Breast epithelium (tissue), 4 donors: ENCODE results near the gene CACNA2D4. TPM values are rescaled to one million over a fixed set of nuclear protein-coding genes. Genes with fewer than 3 reads are reported as not detected.

Experiments
- DNase-seq, 2 donors: peaks; one replicate each; pipeline ENCODE4 v3.0.0-alpha.2; 2019; ENCODE audit warnings: low spot score in 2 of 2
- H3K27ac ChIP-seq, 2 donors: fragments of 200-600 bp; sonication (generic) in 1 of 2; one replicate each; pipeline ENCODE4 v1.5.1; 2016 to 2019; ENCODE audit warnings: mild to moderate bottlenecking in 1 of 2
- H3K27me3 ChIP-seq, 2 donors: fragments of 200-600 bp; sonication (generic) in 1 of 2; one replicate each; pipeline versions ENCODE4 v1.5.1 to v1.6.0; 2017 to 2019; ENCODE audit warnings: control low read depth in 1 of 2, mild to moderate bottlenecking in 1 of 2
- H3K36me3 ChIP-seq: fragments of 200-600 bp; one replicate; pipeline ENCODE4 v1.5.1; 2019
- H3K4me1 ChIP-seq, 2 donors: fragments of 200-600 bp; sonication (generic); one replicate each; pipeline ENCODE4 v1.5.1; 2016 to 2019; ENCODE audit warnings: control low read depth in 1 of 2
- H3K4me3 ChIP-seq, 3 donors: fragments of 200-600 bp; sonication (generic); 1 replicate in 2 of 3; 2 replicates in 1 of 3; pipeline ENCODE4 v1.5.1; 2016 to 2019; ENCODE audit warnings: mild to moderate bottlenecking in 3 of 3, moderate library complexity in 2 of 3
- H3K9me3 ChIP-seq, 2 donors: fragments of 200-600 bp; sonication (generic) in 1 of 2; one replicate each; pipeline ENCODE4 v1.5.1; 2016 to 2019; ENCODE audit warnings: control low read depth in 1 of 2
- CTCF ChIP-seq, 3 donors: fragments of 450-650 bp; IDR thresholded peaks; one replicate each; pipeline ENCODE4 v1.5.1; 2016 to 2017; ENCODE audit warnings: antibody characterized with exemption in 3 of 3, mild to moderate bottlenecking in 3 of 3, moderate library complexity in 3 of 3
- POLR2A ChIP-seq: fragments of 450-650 bp; IDR thresholded peaks from one replicate; pipeline ENCODE4 v1.6.1; 2016; ENCODE audit warnings: antibody characterized with exemption, mild to moderate bottlenecking, moderate library complexity
- POLR2AphosphoS5 ChIP-seq, 3 donors: sonication (generic); formaldehyde crosslinking; IDR thresholded peaks; one replicate each; pipeline ENCODE4 v1.6.1; 2017; ENCODE audit warnings: antibody characterized with exemption in 3 of 3
- intact Hi-C: fragments of 100-400 bp; cut with DNase I; formaldehyde crosslinking; loops from one replicate; pipeline ENCODE4 v1.15.1; 2023; ENCODE audit warnings: low total_unique reads
- total RNA-seq, 3 donors: library from RNA; depleted of rRNA; stranded (reverse); fragments of >200 nt; gene quantifications; one replicate each; pipeline ENCODE4 v1.1.0, GENCODE V29; 2016

Gene CACNA2D4
- total RNA-seq, 3 donors from 2014 or later = 3.2 to 10.2 (median 3.3) TPM

- Histone ChIP-seq H3K4me1 (no peaks in the 10 kb centered on the region), H3K4me3 (no peak overlapping the region), H3K27me3 (no peaks in the 10 kb centered on the region), H3K9me3 (no peaks in the 10 kb centered on the region), H3K27ac (no peak overlapping the region), H3K36me3 (no peaks in the 10 kb centered on the region)
- TF ChIP-seq POLR2A (no peak), POLR2AphosphoS5 (IDR thresholded peaks at IDR 0.05) (no peak), CTCF (IDR thresholded peaks at IDR 0.05) (no peak)
- DNase-seq = no peak
- intact Hi-C loops = no loop called here
These were observed 43.9 kb upstream of the CACNA2D4 start for GRCh38 chr12:1962051-1963020.

- no peak for TF ChIP-seq POLR2A
- no peak for TF ChIP-seq POLR2AphosphoS5 (IDR thresholded peaks at IDR 0.05)
- TF ChIP-seq CTCF (IDR thresholded peaks at IDR 0.05) = no peak
- Histone ChIP-seq H3K9me3 (no peaks in the 10 kb centered on the region), H3K36me3 (no peaks in the 10 kb centered on the region), H3K27me3 (no peaks in the 10 kb centered on the region), H3K4me3 (no peak overlapping the region), H3K27ac (no peak overlapping the region), H3K4me1 (no peaks in the 10 kb centered on the region)
- intact Hi-C loops = no loop called here
- DNase-seq = no peak
These were observed 38.3 kb upstream of the CACNA2D4 start for GRCh38 chr12:1956716-1957115.

- TF ChIP-seq CTCF (IDR thresholded peaks at IDR 0.05) (no peak), POLR2AphosphoS5 (IDR thresholded peaks at IDR 0.05) (peak in 1 of 3 donors; percentile 29), POLR2A (no peak)
- Histone ChIP-seq H3K4me1 (no peaks in the 10 kb centered on the region), H3K9me3 (no peaks in the 10 kb centered on the region), H3K4me3 (no peak overlapping the region), H3K27me3 (no peaks in the 10 kb centered on the region), H3K27ac (peak overlapping the region; percentile 73 to 87), H3K36me3 (no peaks in the 10 kb centered on the region)
- intact Hi-C loops = loop anchor here (5.0 kb wide), 1 partner anchor 843 kb away; no protein-coding TSS in a partner anchor
- DNase-seq = peak in 1 of 2 donors; percentile 64
These were observed 31.5 kb upstream of the CACNA2D4 start for GRCh38 chr12:1949771-1950470.

GRCh38 chr12:1948883-1949282, 30.4 kb upstream of the CACNA2D4 start:
- Histone ChIP-seq H3K4me3 (no peak overlapping the region), H3K9me3 (no peaks in the 10 kb centered on the region), H3K4me1 (no peaks in the 10 kb centered on the region), H3K27ac (peak overlapping the region; percentile 73 to 87), H3K36me3 (no peaks in the 10 kb centered on the region), H3K27me3 (no peaks in the 10 kb centered on the region)
- no peak for DNase-seq
- intact Hi-C loops = no loop called here
- TF ChIP-seq POLR2A (no peak), POLR2AphosphoS5 (IDR thresholded peaks at IDR 0.05) (no peak), CTCF (IDR thresholded peaks at IDR 0.05) (no peak)

GRCh38 chr12:1947081-1947480, 28.6 kb upstream of the CACNA2D4 start:
- Histone ChIP-seq H3K27me3 (no peaks in the 10 kb centered on the region), H3K4me3 (no peak overlapping the region), H3K27ac (peak overlapping the region in 1 of 2 donors; percentile 87), H3K9me3 (no peaks in the 10 kb centered on the region), H3K36me3 (no peaks in the 10 kb centered on the region), H3K4me1 (no peaks in the 10 kb centered on the region)
- TF ChIP-seq CTCF (IDR thresholded peaks at IDR 0.05) (no peak), POLR2AphosphoS5 (IDR thresholded peaks at IDR 0.05) (no peak), POLR2A (no peak)
- intact Hi-C loops = no loop called here
- no peak for DNase-seq
